T-helper 1 cell treated with Interleukin-12 subunit alpha and Interleukin-12 subunit beta and Interleukin-4 antibody, amounts not matched to agents 30 μg/mL and 1 μg/mL, for 36 hours (primary cell): ENCODE results near the gene DPP4.
"Not testable (repeated sequence)": the region's sequence is repeated elsewhere in the genome, so short reads cannot be mapped to it uniquely, and the experiment has no call there.

Source experiments
- H3K27ac Mint-ChIP-seq: one replicate; pipeline ENCODE4 v1.8.0; 2021; ENCODE audit warnings: mild to moderate bottlenecking, mixed read lengths
- H3K27me3 Mint-ChIP-seq: one replicate; pipeline ENCODE4 v1.8.0; 2021; ENCODE audit warnings: low read depth, mixed read lengths
- H3K36me3 Mint-ChIP-seq: one replicate; pipeline ENCODE4 v1.8.0; 2021; ENCODE audit warnings: low read depth, mixed read lengths
- H3K4me1 Mint-ChIP-seq: one replicate; pipeline ENCODE4 v1.8.0; 2021; ENCODE audit warnings: low read depth, mixed read lengths
- H3K4me3 Mint-ChIP-seq: one replicate; pipeline ENCODE4 v1.8.0; 2021; ENCODE audit warnings: mild to moderate bottlenecking, moderate library complexity, mixed read lengths
- H3K9me3 Mint-ChIP-seq: one replicate; pipeline ENCODE4 v1.8.0; 2021; ENCODE audit warnings: mixed read lengths

The DPP4 gene

DNA sequence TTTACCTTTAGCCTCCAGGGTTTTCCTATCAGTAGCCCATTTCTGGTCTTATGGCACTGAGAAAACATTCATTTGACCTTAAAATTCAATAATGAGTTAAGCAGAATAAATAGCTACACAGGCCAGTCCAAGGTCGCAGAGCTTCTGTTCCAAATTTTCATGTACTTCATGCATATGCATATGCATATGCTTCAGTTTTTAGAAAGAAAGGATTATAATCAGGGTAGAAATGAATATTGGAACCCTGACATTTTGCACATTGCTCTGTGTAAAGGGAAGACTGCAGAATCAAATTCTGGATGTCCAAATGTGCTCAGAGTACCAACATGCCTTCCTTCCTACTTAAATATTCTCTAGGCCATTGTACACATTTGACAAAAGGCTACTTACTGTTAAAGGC, 104.9 kb downstream of the DPP4 start:
- H3K27ac Mint-ChIP-seq, result no peak overlapping the region
- peaks cover 73% of the 10 kb centered on the region for H3K4me1 Mint-ChIP-seq
- peaks cover 36% of the 10 kb centered on the region for H3K9me3 Mint-ChIP-seq
- no peak overlapping the region for H3K4me3 Mint-ChIP-seq
- peaks cover 38% of the 10 kb centered on the region for H3K36me3 Mint-ChIP-seq
- no peaks in the 10 kb centered on the region for H3K27me3 Mint-ChIP-seq

DNA sequence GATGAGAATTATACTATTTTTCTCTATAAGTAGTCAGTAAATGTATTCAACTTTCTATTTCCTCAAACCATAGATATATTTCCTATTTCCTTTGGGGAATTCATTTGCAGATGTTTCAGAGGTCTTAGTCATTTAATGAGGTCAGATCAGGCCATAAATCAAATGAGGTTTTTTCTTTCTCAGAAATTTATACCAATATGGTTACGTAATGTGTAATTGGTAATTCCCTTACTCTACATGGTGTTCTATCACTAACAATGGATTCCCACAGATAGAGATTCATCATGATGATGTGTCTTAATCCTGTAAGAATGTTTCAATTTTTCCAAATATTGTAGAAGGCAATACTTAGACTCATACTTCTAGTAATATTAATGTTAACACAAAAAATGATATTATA, 108.0 kb downstream of the DPP4 start:
- Mint-ChIP-seq H3K4me1 (peaks cover 67% of the 10 kb centered on the region), H3K9me3 (peaks cover 17% of the 10 kb centered on the region), H3K36me3 (peaks cover 29% of the 10 kb centered on the region), H3K27me3 (no peaks in the 10 kb centered on the region), H3K27ac (peak overlapping the region; percentile 72), H3K4me3 (no peak overlapping the region)

DNA sequence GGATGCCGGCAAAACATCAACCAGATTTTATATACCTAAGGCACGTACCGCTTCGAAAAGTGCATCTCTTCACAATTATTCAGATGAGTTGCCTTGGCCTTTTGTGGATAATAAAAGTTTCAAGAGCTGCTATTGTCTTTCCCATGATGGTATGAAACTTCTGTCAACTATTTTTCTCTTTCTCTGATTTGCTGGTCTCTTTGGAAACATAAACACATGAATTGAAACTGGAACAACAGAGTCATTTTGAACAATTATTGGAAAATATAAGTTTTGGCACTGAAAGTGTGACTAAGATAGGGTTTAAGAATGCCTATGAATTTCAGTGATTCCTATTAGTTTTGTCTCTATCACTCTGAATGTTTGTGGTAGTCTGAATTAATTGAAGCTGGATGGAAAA, 109.9 kb downstream of the DPP4 start:
- H3K27me3 Mint-ChIP-seq, result no peaks in the 10 kb centered on the region
- H3K36me3 Mint-ChIP-seq, result peaks cover 28% of the 10 kb centered on the region
- H3K9me3 Mint-ChIP-seq, result no peaks in the 10 kb centered on the region
- H3K4me3 Mint-ChIP-seq, result peak overlapping the region; percentile 3
- peak overlapping the region; percentile 80 for H3K27ac Mint-ChIP-seq
- H3K4me1 Mint-ChIP-seq, result peaks cover 60% of the 10 kb centered on the region

DNA sequence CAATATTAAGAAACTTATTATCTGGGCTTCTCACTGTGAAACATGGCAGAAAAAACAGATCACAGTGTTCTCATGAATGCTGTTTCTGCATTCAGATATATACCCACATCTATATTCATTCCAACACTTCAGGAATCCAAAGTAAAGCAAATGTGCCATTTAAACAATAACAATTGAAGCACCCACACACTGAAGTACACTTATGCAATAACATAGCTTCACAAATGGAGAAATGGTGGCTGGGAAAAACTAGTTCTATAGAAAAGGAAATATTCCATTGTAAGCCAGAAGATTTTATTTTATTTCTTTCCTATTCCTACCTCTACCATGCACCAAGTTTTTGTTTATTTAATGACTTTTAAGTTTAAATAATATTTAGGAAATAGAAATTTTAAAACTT, 111.9 kb downstream of the DPP4 start:
- Mint-ChIP-seq H3K27me3 (no peaks in the 10 kb centered on the region), H3K9me3 (no peaks in the 10 kb centered on the region), H3K4me1 (peaks cover 51% of the 10 kb centered on the region), H3K4me3 (no peak overlapping the region), H3K27ac (no peak overlapping the region), H3K36me3 (peaks cover 23% of the 10 kb centered on the region)

DNA sequence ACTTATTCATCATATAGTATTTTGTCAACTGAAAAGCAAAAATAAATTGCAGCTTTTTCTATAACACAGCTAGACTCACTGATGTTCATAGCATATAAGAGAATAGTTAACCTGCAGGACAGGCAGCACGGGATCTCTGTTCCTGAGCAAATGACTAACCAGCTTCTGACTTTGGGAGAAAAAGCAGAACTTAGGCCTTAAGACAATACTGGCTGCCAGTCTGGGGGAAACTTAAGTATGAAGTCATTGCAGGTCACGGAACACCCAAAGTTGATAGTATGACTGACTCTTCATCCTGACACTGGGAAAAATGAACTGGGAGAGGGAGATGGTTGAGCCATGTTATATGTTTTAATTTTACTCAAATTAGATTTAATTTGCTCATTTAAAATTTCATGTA, 113.0 kb downstream of the DPP4 start:
- Mint-ChIP-seq H3K9me3 (no peaks in the 10 kb centered on the region), H3K27me3 (no peaks in the 10 kb centered on the region), H3K27ac (peak overlapping the region; percentile 29), H3K4me1 (peaks cover 56% of the 10 kb centered on the region), H3K36me3 (peaks cover 25% of the 10 kb centered on the region), H3K4me3 (no peak overlapping the region)

DNA sequence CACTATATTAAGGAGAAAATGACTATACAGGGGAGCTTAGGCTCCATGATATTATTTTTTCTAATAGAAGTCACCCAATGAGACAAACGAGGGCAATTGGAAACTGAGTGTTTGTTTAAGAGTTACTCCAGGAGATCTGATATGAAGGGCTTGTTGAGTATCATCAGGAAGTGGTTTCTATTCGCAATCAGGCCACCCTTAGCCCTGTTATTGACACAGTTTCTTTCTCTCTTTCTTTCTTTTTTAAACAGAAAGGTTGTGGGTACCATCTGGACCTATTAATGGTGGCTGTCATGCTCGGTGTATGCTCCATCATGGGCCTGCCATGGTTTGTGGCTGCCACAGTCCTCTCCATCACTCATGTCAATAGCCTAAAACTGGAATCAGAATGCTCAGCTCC, 117.3 kb downstream of the DPP4 start:
- Mint-ChIP-seq H3K9me3 (no peaks in the 10 kb centered on the region), H3K27ac (peak overlapping the region; percentile 95), H3K27me3 (no peaks in the 10 kb centered on the region), H3K4me1 (peaks cover 65% of the 10 kb centered on the region), H3K36me3 (peaks cover 22% of the 10 kb centered on the region), H3K4me3 (peak overlapping the region; percentile 74)

DNA sequence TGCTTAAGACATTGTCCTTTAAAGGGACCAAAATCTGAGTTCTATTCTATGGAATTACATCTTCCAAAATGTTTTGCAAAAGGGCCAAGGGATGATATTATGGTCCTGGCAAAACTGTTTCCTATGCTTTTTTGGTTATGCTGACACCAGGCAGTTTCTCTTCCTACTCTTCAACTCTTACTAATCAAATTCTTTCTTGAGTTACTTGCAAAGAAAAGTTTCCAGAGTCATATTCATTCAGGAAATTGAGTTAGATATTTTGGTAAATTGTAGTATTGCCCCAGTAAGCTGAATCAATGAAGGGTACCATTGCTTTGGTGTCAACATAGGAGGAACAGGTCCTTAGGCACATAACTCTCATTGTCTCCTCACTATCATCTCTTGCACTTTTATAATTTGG, 118.8 kb downstream of the DPP4 start:
- Mint-ChIP-seq H3K27ac (peak overlapping the region; percentile 91), H3K9me3 (no peaks in the 10 kb centered on the region), H3K36me3 (peaks cover 17% of the 10 kb centered on the region), H3K27me3 (no peaks in the 10 kb centered on the region), H3K4me1 (peaks cover 66% of the 10 kb centered on the region), H3K4me3 (peak overlapping the region; percentile 49)

DNA sequence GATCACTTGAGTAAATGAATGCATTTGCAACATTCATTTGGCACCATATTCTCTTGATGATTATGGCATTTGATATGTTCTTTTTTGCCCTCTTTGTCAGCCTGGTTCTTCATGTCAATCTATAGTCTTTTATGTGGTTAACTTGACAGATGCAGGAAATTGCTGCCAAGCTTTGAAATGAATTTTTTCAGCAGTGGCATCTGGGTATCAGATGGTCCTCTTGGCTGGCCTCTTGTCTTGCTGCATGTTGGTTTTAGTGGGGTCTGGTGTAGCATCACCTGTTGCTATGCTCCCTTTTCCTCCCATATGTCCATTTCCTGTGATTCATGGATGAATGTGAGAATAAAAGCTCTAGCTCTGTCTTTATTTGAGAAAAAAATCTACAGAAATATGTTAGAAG, 119.9 kb downstream of the DPP4 start:
- Mint-ChIP-seq H3K36me3 (peaks cover 11% of the 10 kb centered on the region), H3K4me3 (peak overlapping the region; percentile 50), H3K4me1 (peaks cover 64% of the 10 kb centered on the region), H3K9me3 (no peaks in the 10 kb centered on the region), H3K27ac (peak overlapping the region; percentile 86), H3K27me3 (no peaks in the 10 kb centered on the region)

DNA sequence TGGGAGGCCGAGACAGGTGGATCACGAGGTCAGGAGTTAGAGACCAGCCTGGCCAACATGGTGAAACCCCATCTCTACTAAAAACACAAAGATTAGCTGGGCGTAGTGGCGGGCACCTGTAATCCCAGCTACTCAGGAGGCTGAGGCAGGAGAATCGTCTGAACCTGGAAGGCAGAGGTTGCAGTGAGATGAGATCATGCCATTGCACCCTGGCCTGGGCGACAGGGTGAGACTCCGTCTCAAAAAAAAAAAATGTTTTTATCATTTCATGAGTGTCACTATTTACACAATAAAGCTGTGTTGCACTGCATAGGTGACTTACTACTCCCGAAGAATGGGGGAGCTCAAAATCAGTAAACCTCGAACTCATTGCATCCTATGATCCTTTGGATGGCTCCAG, 120.6 kb downstream of the DPP4 start:
- peak overlapping the region; percentile 86 for H3K27ac Mint-ChIP-seq
- H3K9me3 Mint-ChIP-seq, H3K36me3 Mint-ChIP-seq, H3K27me3 Mint-ChIP-seq: not testable (repeated sequence)
- peaks cover 61% of the 10 kb centered on the region for H3K4me1 Mint-ChIP-seq
- H3K4me3 Mint-ChIP-seq, result peak overlapping the region; percentile 39

DNA sequence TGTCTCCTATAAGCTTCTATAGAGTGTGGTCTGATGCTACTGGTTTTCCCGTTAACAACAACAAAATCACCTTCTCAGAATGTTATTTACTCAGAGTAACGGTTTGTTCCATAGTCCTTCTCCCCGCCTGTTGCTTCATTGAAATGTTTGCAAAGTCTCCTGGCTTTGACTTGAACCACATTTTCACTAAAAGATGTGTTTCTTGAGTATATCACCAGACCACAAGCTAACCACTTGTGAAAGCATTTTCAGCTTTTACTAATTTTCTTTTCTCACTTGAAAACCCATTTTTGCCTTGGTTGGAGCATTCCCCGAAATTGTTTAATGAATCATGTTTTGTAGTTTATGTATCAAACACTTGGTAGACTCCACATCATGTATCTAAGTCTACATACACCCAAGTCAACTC, 121.2 kb downstream of the DPP4 start:
- Mint-ChIP-seq H3K4me1 (peaks cover 62% of the 10 kb centered on the region), H3K9me3 (no peaks in the 10 kb centered on the region), H3K36me3 (peaks cover 8% of the 10 kb centered on the region), H3K4me3 (peak overlapping the region; percentile 39), H3K27me3 (no peaks in the 10 kb centered on the region), H3K27ac (peak overlapping the region; percentile 86)

DNA sequence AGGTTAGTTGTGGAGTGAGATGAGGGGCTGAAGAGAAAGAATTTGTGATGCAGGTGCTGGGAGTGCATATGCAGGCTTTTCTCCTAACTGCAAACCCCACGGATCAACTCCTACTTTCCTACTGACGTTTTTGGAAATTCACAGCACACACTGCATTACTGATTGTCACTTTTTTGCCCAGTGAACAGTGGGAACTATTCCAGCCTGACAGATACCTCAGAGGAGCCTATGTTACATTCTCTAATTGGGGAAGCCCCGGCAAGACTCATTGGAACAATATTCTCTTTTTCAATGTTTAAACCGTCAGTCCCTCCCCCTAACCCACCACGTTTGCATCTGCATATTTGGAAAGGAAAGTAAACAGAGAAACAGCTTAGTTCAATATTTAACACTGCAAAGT, 126.2 kb downstream of the DPP4 start:
- H3K36me3 Mint-ChIP-seq, result peaks cover 1% of the 10 kb centered on the region
- no peaks in the 10 kb centered on the region for H3K9me3 Mint-ChIP-seq
- peaks cover 5% of the 10 kb centered on the region for H3K27me3 Mint-ChIP-seq
- H3K27ac Mint-ChIP-seq, result peak overlapping the region; percentile 3
- H3K4me3 Mint-ChIP-seq, result no peak overlapping the region
- H3K4me1 Mint-ChIP-seq, result peaks cover 44% of the 10 kb centered on the region

DNA sequence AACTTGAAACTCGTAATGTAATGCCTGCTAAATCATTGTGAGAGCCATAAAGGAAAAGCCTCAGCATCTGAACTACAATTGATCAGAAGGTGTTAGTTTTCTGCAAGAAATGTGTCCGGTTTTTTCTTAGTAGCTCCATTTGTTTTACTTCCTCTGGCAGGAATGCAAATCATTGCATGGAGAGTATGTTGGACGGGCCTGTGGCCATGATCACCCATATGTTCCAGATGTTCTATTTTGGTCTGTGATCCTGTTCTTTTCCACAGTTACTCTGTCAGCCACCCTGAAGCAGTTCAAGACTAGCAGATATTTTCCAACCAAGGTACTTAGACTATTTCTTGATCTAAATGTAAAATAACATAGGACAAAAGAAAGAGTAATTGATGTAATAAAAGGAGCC, 126.6 kb downstream of the DPP4 start:
- peaks cover 5% of the 10 kb centered on the region for H3K27me3 Mint-ChIP-seq
- peak overlapping the region; percentile 3 for H3K27ac Mint-ChIP-seq
- H3K9me3 Mint-ChIP-seq, result no peaks in the 10 kb centered on the region
- no peak overlapping the region for H3K4me3 Mint-ChIP-seq
- peaks cover 39% of the 10 kb centered on the region for H3K4me1 Mint-ChIP-seq
- peaks cover 1% of the 10 kb centered on the region for H3K36me3 Mint-ChIP-seq

DNA sequence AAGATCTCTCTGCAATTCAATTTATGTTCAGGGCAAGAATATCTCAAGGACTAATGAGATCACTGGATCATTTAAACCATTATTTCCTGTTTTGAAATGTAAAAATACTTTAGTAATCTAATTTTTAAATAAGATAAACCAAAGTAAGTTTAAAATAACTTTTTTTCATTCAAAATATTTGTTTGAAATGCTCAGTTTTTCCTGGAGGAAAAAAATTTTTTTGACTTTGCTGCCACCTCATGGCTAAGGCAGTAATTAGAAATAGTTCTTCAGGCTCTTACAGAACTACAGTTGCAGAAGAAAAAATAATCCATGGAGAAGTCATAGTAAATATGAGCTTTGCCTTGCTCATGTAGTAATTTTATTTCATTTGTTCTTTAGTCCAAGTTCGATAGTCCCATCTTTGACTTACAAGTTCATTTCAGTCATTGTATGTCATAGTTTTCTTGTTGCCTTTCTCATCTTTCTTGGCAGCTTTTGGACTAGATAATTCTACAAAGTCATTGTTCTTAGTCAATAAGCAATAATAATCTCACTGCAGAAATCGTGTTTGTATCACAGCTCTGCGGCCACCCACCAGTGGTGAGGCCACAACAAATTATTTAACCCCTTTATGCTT, 127.4 kb downstream of the DPP4 start:
- H3K4me1 Mint-ChIP-seq, result peaks cover 34% of the 10 kb centered on the region
- H3K36me3 Mint-ChIP-seq, result peaks cover 1% of the 10 kb centered on the region
- peaks cover 5% of the 10 kb centered on the region for H3K27me3 Mint-ChIP-seq
- no peaks in the 10 kb centered on the region for H3K9me3 Mint-ChIP-seq
- H3K27ac Mint-ChIP-seq, result no peak overlapping the region
- no peak overlapping the region for H3K4me3 Mint-ChIP-seq

DNA sequence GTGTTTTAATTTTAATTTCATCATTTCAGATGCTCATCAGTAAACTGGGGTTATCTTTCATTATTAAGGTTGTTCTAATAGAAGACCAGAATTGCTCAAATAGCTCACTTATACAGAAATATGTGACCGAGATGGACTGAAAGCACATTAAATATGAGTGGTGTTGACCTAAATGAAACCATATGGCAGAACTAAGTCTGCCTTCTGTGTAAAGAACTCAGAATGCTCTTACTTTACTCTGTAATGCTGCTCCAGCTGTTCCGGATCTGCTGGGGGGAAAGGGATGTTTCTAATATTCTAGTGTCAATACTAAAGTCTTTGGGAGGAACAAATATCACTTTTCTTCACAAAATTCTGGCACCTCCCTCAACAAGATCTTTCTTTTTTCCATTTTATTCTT, 131.0 kb downstream of the DPP4 start:
- H3K36me3 Mint-ChIP-seq, result no peaks in the 10 kb centered on the region
- H3K4me1 Mint-ChIP-seq, result peaks cover 21% of the 10 kb centered on the region
- H3K27ac Mint-ChIP-seq, result no peak overlapping the region
- H3K9me3 Mint-ChIP-seq, result no peaks in the 10 kb centered on the region
- H3K4me3 Mint-ChIP-seq, result no peak overlapping the region
- peaks cover 16% of the 10 kb centered on the region for H3K27me3 Mint-ChIP-seq
